H1 (cell line): ENCODE results near the gene KIAA0319L. TPM values are rescaled to one million over a fixed set of nuclear protein-coding genes. Genes with fewer than 3 reads are reported as not detected.

Experiments
- CTCF ChIA-PET: fragments of 300-600 bp; sonication (Branson Sonifier 250); formaldehyde crosslinking; loops from one replicate; lab custom pipeline; 2021; ENCODE audit not compliant: partially characterized antibody; lab: Charles Lee
- POLR2A ChIA-PET: fragments of 300-600 bp; sonication (Branson Sonifier 250); formaldehyde crosslinking; loops from one replicate; lab custom pipeline; 2021; ENCODE audit warnings: inconsistent platforms; ENCODE audit not compliant: partially characterized antibody; lab: Charles Lee
- DNase-seq, 2 experiments: peaks; one replicate each; pipeline versions ENCODE4 v3.0.0 to v3.0.0-alpha.2; 2010 to 2022; ENCODE audit warnings: low spot score in 2 of 2, low read depth in 1 of 2, mixed read lengths in 1 of 2
- FAIRE-seq: peaks from 2 replicates; lab custom pipeline; 2011; peaks lifted over from hg19 to GRCh38; lab: Jason Lieb, UNC
- H2AFZ ChIP-seq: 2 replicates; pipeline ENCODE4 v1.8.1; 2012; ENCODE audit warnings: low read length, inconsistent platforms
- H2AK5ac ChIP-seq: 2 replicates; pipeline ENCODE4 v1.6.1; 2013; ENCODE audit warnings: low read depth, low read length
- H2BK120ac ChIP-seq: replicated peaks from 2 replicates; pipeline ENCODE3; 2013; ENCODE audit warnings: low read depth, low read length, inconsistent platforms
- H2BK12ac ChIP-seq: 2 replicates; pipeline ENCODE4 v1.6.1; 2013; ENCODE audit warnings: low read depth, low read length
- H2BK15ac ChIP-seq: 2 replicates; pipeline ENCODE4 v1.6.1; 2013; ENCODE audit warnings: low read length
- H2BK20ac ChIP-seq: 2 replicates; pipeline ENCODE4 v1.6.1; 2013; ENCODE audit warnings: low read length
- H2BK5ac ChIP-seq: 2 replicates; pipeline ENCODE4 v1.6.1; 2013; ENCODE audit warnings: low read depth, low read length
- H3K14ac ChIP-seq: 2 replicates; pipeline ENCODE4 v1.6.1; 2013; ENCODE audit warnings: inconsistent platforms; ENCODE audit not compliant: insufficient read length
- H3K18ac ChIP-seq: 2 replicates; pipeline ENCODE4 v1.6.1; 2013; ENCODE audit warnings: low read length; ENCODE audit errors: extremely low read depth
- H3K23ac ChIP-seq: 2 replicates; pipeline ENCODE4 v1.6.1; 2013; ENCODE audit warnings: inconsistent platforms; ENCODE audit not compliant: insufficient read length
- H3K23me2 ChIP-seq: 2 replicates; pipeline ENCODE4 v1.6.1; 2013; ENCODE audit warnings: low read depth, low read length
- H3K27ac ChIP-seq: 2 replicates; pipeline ENCODE4 v1.6.1; 2011; ENCODE audit warnings: low read depth, low read length, inconsistent platforms
- H3K27me3 ChIP-seq, 4 experiments: replicated peaks in 1 of 4; 1 replicate in 1 of 4; 2 replicates in 3 of 4; pipeline versions ENCODE4 v1.6.1 to v1.8.1; 2011 to 2013; ENCODE audit warnings: low read length in 3 of 4, mild to moderate bottlenecking in 3 of 4, inconsistent platforms in 2 of 4, mixed read lengths in 2 of 4, moderate library complexity in 1 of 4; ENCODE audit not compliant: control insufficient read depth in 3 of 4, insufficient read depth in 3 of 4; ENCODE audit errors: extremely low read depth in 1 of 4
- H3K36me3 ChIP-seq, 4 experiments: 2 replicates each; pipeline versions ENCODE4 v1.6.1 to v1.8.1; 2011 to 2013; ENCODE audit warnings: mild to moderate bottlenecking in 4 of 4, low read length in 3 of 4, moderate library complexity in 2 of 4, control low read depth in 1 of 4, inconsistent platforms in 1 of 4; ENCODE audit not compliant: insufficient read depth in 4 of 4, control insufficient read depth in 2 of 4
- H3K4ac ChIP-seq: replicated peaks from 2 replicates; pipeline ENCODE3; 2013; ENCODE audit warnings: low read length, low read depth, mixed read lengths, inconsistent platforms; ENCODE audit not compliant: insufficient read length
- H3K4me1 ChIP-seq, 4 experiments: replicated peaks in 1 of 4; 1 replicate in 1 of 4; 2 replicates in 3 of 4; pipeline versions ENCODE4 v1.6.1 to v1.8.1; 2011 to 2013; ENCODE audit warnings: low read length in 3 of 4, inconsistent platforms in 2 of 4, mixed read lengths in 1 of 4; ENCODE audit not compliant: insufficient read depth in 4 of 4, control insufficient read depth in 3 of 4
- H3K4me2 ChIP-seq, 2 experiments: 2 replicates each; pipeline versions ENCODE4 v1.6.1 to v1.8.1; 2011 to 2013; ENCODE audit warnings: low read depth in 2 of 2, low read length in 2 of 2, control low read depth in 1 of 2, inconsistent platforms in 1 of 2, mild to moderate bottlenecking in 1 of 2; ENCODE audit not compliant: insufficient read depth in 1 of 2
- H3K4me3 ChIP-seq, 4 experiments: fragments of 200-600, 300-600 bp in 1 of 4; sonication (generic), shearing (Covaris generic), sonication (Bioruptor Twin) in 1 of 4; 2 replicates each; pipeline versions ENCODE4 v1.5.1 to v1.8.1; 2011 to 2016; ENCODE audit warnings: low read length in 4 of 4, low read depth in 3 of 4, control low read depth in 2 of 4, inconsistent platforms in 2 of 4, mild to moderate bottlenecking in 2 of 4, mixed read lengths in 1 of 4, moderate library complexity in 1 of 4; ENCODE audit not compliant: insufficient read depth in 2 of 4; ENCODE audit errors: extremely low read depth in 1 of 4
- H3K56ac ChIP-seq: replicated peaks from 2 replicates; pipeline ENCODE3; 2013; ENCODE audit warnings: low read depth, mild to moderate bottlenecking, mixed read lengths, low read length, inconsistent platforms; ENCODE audit not compliant: insufficient read length
- H3K79me1 ChIP-seq: 2 replicates; pipeline ENCODE4 v1.6.1; 2013; ENCODE audit warnings: low read depth, low read length, control low read depth
- H3K79me2 ChIP-seq, 2 experiments: 2 replicates each; pipeline versions ENCODE4 v1.6.1 to v1.8.1; 2012 to 2013; ENCODE audit warnings: low read length in 2 of 2, mild to moderate bottlenecking in 2 of 2, inconsistent platforms in 1 of 2; ENCODE audit not compliant: insufficient read depth in 2 of 2, control insufficient read depth in 1 of 2
- H3K9ac ChIP-seq, 4 experiments: replicated peaks in 1 of 4; 1 replicate in 1 of 4; 2 replicates in 3 of 4; pipeline versions ENCODE4 v1.6.1 to v1.8.1; 2011 to 2013; ENCODE audit warnings: low read depth in 3 of 4, low read length in 3 of 4, control low read depth in 2 of 4, mild to moderate bottlenecking in 2 of 4, moderate library complexity in 2 of 4, inconsistent platforms in 1 of 4; ENCODE audit errors: extremely low read depth in 1 of 4
- H3K9me3 ChIP-seq, 2 experiments: 2 replicates each; pipeline versions ENCODE4 v1.6.1 to v1.8.1; 2012 to 2013; ENCODE audit warnings: mild to moderate bottlenecking in 2 of 2, moderate library complexity in 2 of 2, control low read depth in 1 of 2, inconsistent platforms in 1 of 2, low read depth in 1 of 2, low read length in 1 of 2, mixed read lengths in 1 of 2; ENCODE audit not compliant: insufficient read depth in 2 of 2
- H4K20me1 ChIP-seq, 2 experiments: replicated peaks in 1 of 2; 2 replicates each; pipeline versions ENCODE3 to v1.8.1; 2011 to 2013; ENCODE audit warnings: inconsistent platforms in 2 of 2, low read length in 2 of 2, mild to moderate bottlenecking in 1 of 2; ENCODE audit not compliant: insufficient read depth in 2 of 2, control insufficient read depth in 1 of 2
- H4K5ac ChIP-seq: 2 replicates; pipeline ENCODE4 v1.6.1; 2013; ENCODE audit warnings: low read length, low read depth, mixed read lengths, inconsistent platforms; ENCODE audit not compliant: insufficient read length
- H4K8ac ChIP-seq: 2 replicates; pipeline ENCODE4 v1.8.0; 2013; ENCODE audit warnings: mild to moderate bottlenecking, moderate library complexity, low read length, inconsistent platforms; ENCODE audit not compliant: insufficient read depth; ENCODE audit errors: extremely low read depth
- H4K91ac ChIP-seq: replicated peaks from 2 replicates; pipeline ENCODE3; 2013; ENCODE audit warnings: low read length, mixed read lengths, inconsistent platforms; ENCODE audit not compliant: insufficient read length
- ATF2 ChIP-seq: IDR thresholded peaks from 2 replicates; pipeline ENCODE4 v1.6.1; 2012; ENCODE audit warnings: low read length, inconsistent platforms
- HDAC6 ChIP-seq: IDR thresholded peaks from one replicate; pipeline ENCODE4 v1.7.1; 2012; ENCODE audit warnings: low read depth, mild to moderate bottlenecking, inconsistent platforms, low read length, moderate library complexity
- JUN ChIP-seq: IDR thresholded peaks from 2 replicates; pipeline ENCODE4 v1.6.1; 2011; ENCODE audit warnings: low read depth, mild to moderate bottlenecking, improper control_type of control experiment, low read length
- JUND ChIP-seq: IDR thresholded peaks from 2 replicates; pipeline ENCODE4 v1.6.1; 2011; ENCODE audit warnings: mild to moderate bottlenecking, improper control_type of control experiment, low read length
- KDM1A ChIP-seq: fragments of 200-600, 300-600 bp; sonication (generic); IDR thresholded peaks from 2 replicates; pipeline ENCODE4 v1.7.1; 2016; ENCODE audit warnings: mild to moderate bottlenecking, low read length, borderline replicate concordance
- RBBP5 ChIP-seq: IDR thresholded peaks from 2 replicates; pipeline ENCODE4 v1.7.1; 2012; ENCODE audit warnings: low read depth, mild to moderate bottlenecking, inconsistent platforms, low read length, moderate library complexity, borderline replicate concordance
- TAF7 ChIP-seq: optimal IDR thresholded peaks from 2 replicates; pipeline ENCODE3; 2011; ENCODE audit warnings: low read depth, mild to moderate bottlenecking, inconsistent platforms, low read length, moderate library complexity, borderline replicate concordance
- WGBS, 2 experiments: shearing (Covaris generic) in 1 of 2; methylation state at CpG; one replicate each; pipeline versions ENCODE4 v1.1.6 to v1.1.7; 2013 to 2015; ENCODE audit warnings: low lambda C conversion rate in 2 of 2, mixed read lengths in 2 of 2, inconsistent platforms in 1 of 2, low coverage in 1 of 2, missing lambda C conversion rate in 1 of 2; ENCODE audit not compliant: insufficient replicate concordance in 2 of 2, insufficient coverage in 1 of 2, insufficient read length in 1 of 2; ENCODE audit errors: extremely low coverage in 1 of 2, missing lambda C conversion rate in 1 of 2; 5-methylcytosine and 5-hydroxymethylcytosine counted together
- polyA plus RNA-seq, 7 experiments: library from polyadenylated mRNA; depleted of rRNA in 3 of 7; stranded (reverse) in 5 of 7; unstranded in 2 of 7; fragments of >200 nt in 5 of 7; fragments of 200-250 nt in 2 of 7; gene quantifications; 1 replicate in 5 of 7; 2 replicates in 1 of 7; 4 replicates in 1 of 7; pipeline versions ENCODE4 v1.2.1 to v1.2.3, GENCODE V29; 2011 to 2013; ENCODE audit warnings: missing spikeins in 2 of 7, mixed read lengths in 2 of 7
- total RNA-seq: library from RNA; stranded (reverse); fragmentation: NEBNext Ultra II Directional; extraction: Animal tissue kit (Norgen Biotek cat#: 25700); gene quantifications from 2 replicates; pipeline ENCODE4 v1.2.1, GENCODE V29; 2021

Gene KIAA0319L
- total and polyA plus RNA-seq, 2 of the 8 experiments (the other 6 are each of a cell fraction or from before 2014, with no cell fraction given) = 40.1 to 55.7 TPM

GRCh38 chr1:35561297-35561971 is 4.2 kb upstream of the KIAA0319L start:
- peaks cover 3% of the 10 kb centered on the region for H3K79me1 ChIP-seq
- no peak overlapping the region for H4K5ac ChIP-seq
- peaks cover 0 to 6% (median under 1%) of the 10 kb centered on the region in 4 experiments; a peak in 6 of 7 replicates for H3K4me1 ChIP-seq
- no peak overlapping the region for H2BK20ac ChIP-seq
- WGBS, 2 experiments = 89 to 100% methylated on average over 2 to 11 of the region's 11 CpGs
- no peak overlapping the region for H3K23ac ChIP-seq
- H4K8ac ChIP-seq = no peak overlapping the region
- H3K14ac ChIP-seq = no peak overlapping the region
- no peak overlapping the region for H2BK15ac ChIP-seq
- H3K36me3 ChIP-seq = peaks cover 14 to 25% (median 19%) of the 10 kb centered on the region in 4 experiments; a peak in 6 of 8 replicates
- no peaks in the 10 kb centered on the region for H3K27me3 ChIP-seq
- no peak overlapping the region for H3K18ac ChIP-seq
- DNase-seq (no peak), FAIRE-seq (no peak)
- ChIA-PET CTCF (interaction anchor here (1.1 to 7.6 kb wide), 7 partner anchors 8 to 209 kb away, joined by 3 to 72 read pairs (median 4); partner anchors contain the start of gene CLSPN), POLR2A (interaction anchor here (0.7 to 1.6 kb wide), 4 partner anchors 11 to 166 kb away, joined by 3 to 4 read pairs (median 3); no protein-coding TSS in a partner anchor)
- H3K9ac ChIP-seq = no peak overlapping the region
- H3K79me2 ChIP-seq = peaks cover 0 to 10% of the 10 kb centered on the region in 2 experiments; a peak in 2 of 4 replicates
- no peak overlapping the region for H2BK5ac ChIP-seq
- no peaks in the 10 kb centered on the region for H3K9me3 ChIP-seq
- H2AFZ ChIP-seq = no peak overlapping the region
- no peak overlapping the region for H2BK12ac ChIP-seq
- TF ChIP-seq TAF7 = no peak
- no peak for TF ChIP-seq JUN
- TF ChIP-seq ATF2 = no peak
- TF ChIP-seq HDAC6 = no peak
- TF ChIP-seq KDM1A = no peak
- no peak for TF ChIP-seq JUND
- no peak for TF ChIP-seq RBBP5
- H3K4me3 ChIP-seq = no peak overlapping the region
- H3K4me2 ChIP-seq = no peak overlapping the region
- H4K20me1 ChIP-seq = peaks cover 0 to 22% of the 10 kb centered on the region in 2 experiments
- no peak overlapping the region for H3K56ac ChIP-seq
- no peak overlapping the region for H3K27ac ChIP-seq
- no peak overlapping the region for H4K91ac ChIP-seq
- peaks cover 7% of the 10 kb centered on the region; the same call in 1 of the 2 replicates for H3K23me2 ChIP-seq
- H3K4ac ChIP-seq = no peak overlapping the region
- no peak overlapping the region for H2AK5ac ChIP-seq
- H2BK120ac ChIP-seq = no peak overlapping the region
